Subcutaneous adipose tissue (tissue), 4 donors: Measurements from ENCODE around the gene ARF5. TPM values are rescaled to one million over a fixed set of nuclear protein-coding genes. Genes with fewer than 3 reads are reported as not detected.

Experiments
- CTCF ChIP-seq: fragments of 450-650 bp; IDR thresholded peaks from one replicate; pipeline ENCODE4 v1.5.1; 2016; ENCODE audit warnings: low read depth, mild to moderate bottlenecking, control low read depth, antibody characterized with exemption, moderate library complexity
- total RNA-seq, 4 donors: library from RNA; depleted of rRNA; stranded (reverse); fragments of >200 nt; gene quantifications; one replicate each; pipeline ENCODE4 v1.1.0, GENCODE V29; 2016

The ARF5 gene
- total RNA-seq, 4 donors from 2014 or later, result 64.9 to 140 (median 116) TPM

GRCh38 chr7:127591189-127591588 is 3.0 kb downstream of the ARF5 start:
- TF ChIP-seq CTCF, result no peak

DNA sequence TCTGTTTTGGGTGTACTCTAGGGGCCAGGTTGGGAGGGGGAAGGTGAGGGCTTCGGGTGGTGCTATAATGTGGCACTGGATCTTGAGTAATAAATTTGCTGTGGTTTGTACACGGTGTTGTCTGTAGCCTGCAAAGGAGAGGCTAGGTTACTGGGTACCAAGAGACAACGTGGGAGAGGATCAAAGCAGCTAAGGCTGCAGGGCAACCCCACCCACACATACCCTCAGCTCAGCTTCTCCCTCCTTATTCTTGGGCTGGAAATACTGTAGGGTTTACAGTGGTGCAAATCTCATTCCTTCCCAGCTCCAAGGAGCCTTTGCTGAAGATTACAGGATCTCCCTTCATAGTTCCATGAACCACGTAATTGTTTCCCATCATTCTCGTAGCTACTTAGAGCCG is 3.4 kb downstream of the ARF5 start:
- TF ChIP-seq CTCF, result no peak

DNA sequence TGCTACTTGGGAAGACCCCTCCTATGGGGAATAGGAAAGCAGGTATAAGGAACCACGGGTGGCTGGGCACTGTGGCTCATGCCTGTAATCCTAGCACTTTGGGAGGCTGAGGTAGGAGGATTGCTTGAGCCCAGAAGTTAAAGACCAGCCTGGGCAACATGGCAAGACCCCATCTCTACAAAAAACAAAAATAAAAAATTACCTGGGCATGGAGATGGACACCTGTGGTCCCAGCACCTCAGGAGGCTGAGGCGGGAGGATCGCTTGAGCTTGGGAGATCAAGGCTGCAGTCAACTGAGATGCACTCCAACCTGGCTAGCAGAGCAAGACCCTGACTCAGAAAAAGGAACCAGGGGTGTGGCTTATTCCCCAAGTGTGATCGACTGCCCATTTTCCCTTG is 4.3 kb downstream of the ARF5 start:
- TF ChIP-seq CTCF, result no peak

GRCh38 chr7:127594490-127594889 is 6.3 kb downstream of the ARF5 start:
- TF ChIP-seq CTCF, result no peak

- no peak for TF ChIP-seq CTCF
These were observed 7.5 kb downstream of the ARF5 start for GRCh38 chr7:127595737-127596136.

GRCh38 chr7:127598318-127598717 is 10.1 kb downstream of the ARF5 start:
- no peak for TF ChIP-seq CTCF

DNA sequence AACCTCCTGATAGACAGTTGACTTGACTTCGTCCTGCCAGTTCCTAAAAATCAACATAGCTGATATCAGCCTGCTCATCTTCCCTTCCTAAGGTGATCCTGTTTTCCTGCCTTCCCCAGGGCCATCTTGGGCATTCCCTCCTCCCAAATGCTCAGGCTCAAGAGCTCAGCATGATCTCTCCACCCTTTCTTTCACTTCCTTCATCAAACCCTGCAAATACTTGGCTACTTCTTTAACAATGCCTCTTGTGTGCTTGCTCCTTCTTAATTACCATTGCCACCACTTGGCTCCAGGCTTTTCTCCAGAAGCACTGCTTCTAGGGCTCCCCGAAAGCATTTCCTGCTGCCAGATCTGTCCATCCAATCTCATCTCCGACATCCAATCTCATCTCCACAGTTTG is 12.7 kb downstream of the ARF5 start:
- TF ChIP-seq CTCF, result no peak
